Natural killer cell (primary cell): ENCODE results near the gene AGXT. TPM values are rescaled to one million over a fixed set of nuclear protein-coding genes. Genes with fewer than 3 reads are reported as not detected.

Experiments
- ATAC-seq, 3 donors: fragments of 150-1000 bp in 2 of 3; fragments of 200-7000 bp in 1 of 3; cut with Tn5 transposase; 1 replicate in 1 of 3; 2 replicates in 2 of 3; pipeline ENCODE4 v1.10.0; 2021; ENCODE audit warnings: mild to moderate bottlenecking in 2 of 3, moderate library complexity in 2 of 3
- DNase-seq, 2 donors: peaks; one replicate each; pipeline versions ENCODE4 v3.0.0 to v3.0.0-alpha.2; 2013 to 2021; ENCODE audit warnings: mixed read lengths in 1 of 2
- H3K27ac ChIP-seq: one replicate; pipeline ENCODE4 v1.5.1; 2013; ENCODE audit warnings: mild to moderate bottlenecking, low read length
- H3K27me3 ChIP-seq: one replicate; pipeline ENCODE4 v1.6.1; 2013; ENCODE audit warnings: low read length; ENCODE audit not compliant: control insufficient read depth, insufficient read depth
- H3K36me3 ChIP-seq: one replicate; pipeline ENCODE4 v1.6.1; 2013; ENCODE audit warnings: low read length; ENCODE audit not compliant: control insufficient read depth, insufficient read depth
- H3K4me1 ChIP-seq: one replicate; pipeline ENCODE4 v1.6.1; 2013; ENCODE audit warnings: low read length; ENCODE audit not compliant: control insufficient read depth, insufficient read depth
- H3K4me3 ChIP-seq: one replicate; pipeline ENCODE4 v1.5.1; 2013; ENCODE audit warnings: low read length
- H3K9me3 ChIP-seq: one replicate; pipeline ENCODE4 v1.6.1; 2013; ENCODE audit warnings: low read length; ENCODE audit not compliant: control insufficient read depth, insufficient read depth
- H3K27ac Mint-ChIP-seq, 2 donors: one replicate each; pipeline ENCODE4 v1.8.0; 2022; ENCODE audit warnings: mild to moderate bottlenecking in 2 of 2, mixed read lengths in 2 of 2, moderate library complexity in 1 of 2
- H3K27me3 Mint-ChIP-seq, 2 donors: one replicate each; pipeline ENCODE4 v1.8.0; 2022; ENCODE audit warnings: low read depth in 2 of 2, mixed read lengths in 2 of 2
- H3K36me3 Mint-ChIP-seq: one replicate; pipeline ENCODE4 v1.8.0; 2022; ENCODE audit warnings: mixed read lengths
- H3K4me1 Mint-ChIP-seq, 2 donors: one replicate each; pipeline ENCODE4 v1.8.0; 2022; ENCODE audit warnings: mixed read lengths in 2 of 2
- H3K4me3 Mint-ChIP-seq: one replicate; pipeline ENCODE4 v1.8.0; 2022; ENCODE audit warnings: mild to moderate bottlenecking, moderate library complexity, mixed read lengths
- H3K9me3 Mint-ChIP-seq, 2 donors: one replicate each; pipeline ENCODE4 v1.8.0; 2022; ENCODE audit warnings: mixed read lengths in 2 of 2
- WGBS: methylation state at CpG from one replicate; pipeline ENCODE4 v1.1.7; 2013; ENCODE audit warnings: missing lambda C conversion rate; ENCODE audit not compliant: insufficient coverage; 5-methylcytosine and 5-hydroxymethylcytosine counted together
- intact Hi-C: fragments of 100-400 bp; cut with micrococcal nuclease; formaldehyde crosslinking; loops from one replicate; pipeline ENCODE4 v1.14.2; 2022
- total RNA-seq, 4 donors: library from RNA; stranded (reverse); fragments of 120-200 nt in 1 of 4; gene quantifications; one replicate each; pipeline versions ENCODE4 v1.2.3 to v1.2.4, GENCODE V29; 2013 to 2022
- TF ChIP-seq, protein P1 (sequence below): fragments of 200-600 bp; IDR thresholded peaks from one replicate; pipeline ENCODE4 v1.8.0; 2022; ENCODE audit warnings: antibody characterized with exemption

AGXT gene
- total RNA-seq, 3 donors from 2014 or later (not counting 1 experiment from before 2014, with no cell fraction given) = not detected

DNA sequence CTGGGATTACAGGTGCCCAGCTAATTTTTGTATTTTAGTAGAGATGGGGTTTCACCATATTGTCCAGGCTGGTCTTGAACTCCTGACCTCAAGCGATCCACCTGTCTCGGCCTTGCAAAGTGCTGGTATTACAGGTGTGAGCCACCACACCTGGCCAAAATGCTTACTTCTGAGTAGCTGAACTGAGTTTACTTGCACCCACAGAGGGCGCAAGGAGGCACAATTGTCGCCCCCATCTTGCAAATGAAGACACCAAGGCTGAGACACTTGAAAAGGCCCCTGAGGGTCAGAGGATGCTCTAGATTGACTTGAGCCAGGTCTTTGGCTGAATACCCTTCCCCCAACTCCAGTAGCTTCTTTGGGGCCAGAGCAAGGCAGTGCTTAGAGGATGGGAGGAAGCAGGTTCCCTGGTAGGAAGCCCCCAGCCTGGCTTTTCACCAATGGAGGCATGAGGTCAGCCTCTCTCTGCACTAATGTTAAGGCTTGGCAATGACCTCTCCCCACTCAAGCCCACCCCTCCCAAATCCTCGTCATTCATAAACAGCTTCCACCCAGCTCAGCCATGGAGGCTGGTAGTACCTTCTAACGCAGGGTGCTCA is 34.1 kb upstream of the AGXT start:
- 83% methylated on average over 6 of the region's 6 CpGs for WGBS
- no peaks in the 10 kb centered on the region for H3K9me3 ChIP-seq
- Mint-ChIP-seq H3K27ac (no peak overlapping the region), H3K36me3 (no peaks in the 10 kb centered on the region), H3K4me1 (peaks cover 5 to 11% of the 10 kb centered on the region in 2 donors), H3K4me3 (no peak overlapping the region), H3K9me3 (no peaks in the 10 kb centered on the region), H3K27me3 (peaks cover 3 to 4% of the 10 kb centered on the region in 2 donors)
- DNase-seq (no peak), ATAC-seq (no peak)
- no peak overlapping the region for H3K27ac ChIP-seq
- H3K4me1 ChIP-seq = peaks cover 14% of the 10 kb centered on the region
- peaks cover 5% of the 10 kb centered on the region for H3K27me3 ChIP-seq
- H3K4me3 ChIP-seq = no peak overlapping the region
- intact Hi-C loops = no loop called here
- no peaks in the 10 kb centered on the region for H3K36me3 ChIP-seq
- TF ChIP-seq, protein P1, sequence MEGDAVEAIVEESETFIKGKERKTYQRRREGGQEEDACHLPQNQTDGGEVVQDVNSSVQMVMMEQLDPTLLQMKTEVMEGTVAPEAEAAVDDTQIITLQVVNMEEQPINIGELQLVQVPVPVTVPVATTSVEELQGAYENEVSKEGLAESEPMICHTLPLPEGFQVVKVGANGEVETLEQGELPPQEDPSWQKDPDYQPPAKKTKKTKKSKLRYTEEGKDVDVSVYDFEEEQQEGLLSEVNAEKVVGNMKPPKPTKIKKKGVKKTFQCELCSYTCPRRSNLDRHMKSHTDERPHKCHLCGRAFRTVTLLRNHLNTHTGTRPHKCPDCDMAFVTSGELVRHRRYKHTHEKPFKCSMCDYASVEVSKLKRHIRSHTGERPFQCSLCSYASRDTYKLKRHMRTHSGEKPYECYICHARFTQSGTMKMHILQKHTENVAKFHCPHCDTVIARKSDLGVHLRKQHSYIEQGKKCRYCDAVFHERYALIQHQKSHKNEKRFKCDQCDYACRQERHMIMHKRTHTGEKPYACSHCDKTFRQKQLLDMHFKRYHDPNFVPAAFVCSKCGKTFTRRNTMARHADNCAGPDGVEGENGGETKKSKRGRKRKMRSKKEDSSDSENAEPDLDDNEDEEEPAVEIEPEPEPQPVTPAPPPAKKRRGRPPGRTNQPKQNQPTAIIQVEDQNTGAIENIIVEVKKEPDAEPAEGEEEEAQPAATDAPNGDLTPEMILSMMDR = no peak

- no peaks in the 10 kb centered on the region for H3K27me3 Mint-ChIP-seq
- no peak overlapping the region for H3K4me3 ChIP-seq
- peaks cover 14% of the 10 kb centered on the region for H3K4me1 ChIP-seq
- H3K9me3 ChIP-seq = no peaks in the 10 kb centered on the region
- TF ChIP-seq, protein P1 = no peak
- DNase-seq (no peak), ATAC-seq (no peak)
- WGBS = 93% methylated on average over 9 of the region's 9 CpGs
- no peak overlapping the region for H3K27ac Mint-ChIP-seq
- no peak overlapping the region for H3K4me3 Mint-ChIP-seq
- H3K36me3 Mint-ChIP-seq = no peaks in the 10 kb centered on the region
- H3K4me1 Mint-ChIP-seq = peaks cover 5 to 11% of the 10 kb centered on the region in 2 donors
- no peaks in the 10 kb centered on the region for H3K9me3 Mint-ChIP-seq
- H3K36me3 ChIP-seq = no peaks in the 10 kb centered on the region
- intact Hi-C loops = no loop called here
- no peak overlapping the region for H3K27ac ChIP-seq
- no peaks in the 10 kb centered on the region for H3K27me3 ChIP-seq
Observed at GRCh38 chr2:240835528-240835927, 33.1 kb upstream of the AGXT start.

GRCh38 chr2:240836781-240837467 is 31.7 kb upstream of the AGXT start:
- ATAC-seq (no peak), DNase-seq (no peak)
- intact Hi-C loops = no loop called here
- Mint-ChIP-seq H3K27me3 (no peaks in the 10 kb centered on the region), H3K4me3 (no peak overlapping the region), H3K36me3 (no peaks in the 10 kb centered on the region), H3K27ac (no peak overlapping the region), H3K9me3 (no peaks in the 10 kb centered on the region), H3K4me1 (peaks cover under 1 to 6% of the 10 kb centered on the region in 2 donors)
- Histone ChIP-seq H3K4me3 (no peak overlapping the region), H3K27ac (no peak overlapping the region), H3K9me3 (no peaks in the 10 kb centered on the region), H3K4me1 (peaks cover 8% of the 10 kb centered on the region), H3K27me3 (no peaks in the 10 kb centered on the region), H3K36me3 (no peaks in the 10 kb centered on the region)
- 88% methylated on average over 17 of the region's 17 CpGs for WGBS
- TF ChIP-seq, protein P1 = no peak
